ENCODE measurements around the gene RBP2.
"Not testable (repeated sequence)": the region's sequence is repeated elsewhere in the genome, so short reads cannot be mapped to it uniquely, and the experiment has no call there.

The RBP2 gene

GRCh38 chr3:139444446-139444845 is 31.9 kb downstream of the RBP2 start:
- DNase-seq (ENCODE audit: low read depth in 2 of 3, low spot score in 2 of 3): no peak

GRCh38 chr3:139443186-139443585 is 33.1 kb downstream of the RBP2 start:
- DNase-seq (ENCODE audit: low read depth in 2 of 3, low spot score in 2 of 3): no peak

DNA sequence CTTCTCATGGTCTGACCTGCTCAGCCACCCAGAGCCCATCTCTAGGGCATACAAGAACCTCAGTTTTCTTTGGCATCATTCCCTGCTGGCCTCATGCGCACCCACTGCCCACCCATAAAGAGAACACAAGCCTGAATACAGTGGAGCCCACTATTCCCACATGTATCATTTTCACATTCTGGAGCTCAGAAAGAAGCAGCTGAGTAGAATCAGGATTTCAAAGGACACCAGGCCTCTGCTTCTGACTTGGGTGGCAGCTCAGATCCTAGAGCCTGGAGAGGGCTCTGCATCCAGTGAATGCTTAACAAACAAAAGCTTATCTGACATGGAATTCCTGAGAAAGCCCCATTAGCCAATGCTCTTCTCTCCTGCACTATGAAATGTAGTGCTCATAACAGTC is 34.7 kb downstream of the RBP2 start:
- DNase-seq (ENCODE audit: low read depth in 2 of 3, low spot score in 2 of 3): no peak

DNA sequence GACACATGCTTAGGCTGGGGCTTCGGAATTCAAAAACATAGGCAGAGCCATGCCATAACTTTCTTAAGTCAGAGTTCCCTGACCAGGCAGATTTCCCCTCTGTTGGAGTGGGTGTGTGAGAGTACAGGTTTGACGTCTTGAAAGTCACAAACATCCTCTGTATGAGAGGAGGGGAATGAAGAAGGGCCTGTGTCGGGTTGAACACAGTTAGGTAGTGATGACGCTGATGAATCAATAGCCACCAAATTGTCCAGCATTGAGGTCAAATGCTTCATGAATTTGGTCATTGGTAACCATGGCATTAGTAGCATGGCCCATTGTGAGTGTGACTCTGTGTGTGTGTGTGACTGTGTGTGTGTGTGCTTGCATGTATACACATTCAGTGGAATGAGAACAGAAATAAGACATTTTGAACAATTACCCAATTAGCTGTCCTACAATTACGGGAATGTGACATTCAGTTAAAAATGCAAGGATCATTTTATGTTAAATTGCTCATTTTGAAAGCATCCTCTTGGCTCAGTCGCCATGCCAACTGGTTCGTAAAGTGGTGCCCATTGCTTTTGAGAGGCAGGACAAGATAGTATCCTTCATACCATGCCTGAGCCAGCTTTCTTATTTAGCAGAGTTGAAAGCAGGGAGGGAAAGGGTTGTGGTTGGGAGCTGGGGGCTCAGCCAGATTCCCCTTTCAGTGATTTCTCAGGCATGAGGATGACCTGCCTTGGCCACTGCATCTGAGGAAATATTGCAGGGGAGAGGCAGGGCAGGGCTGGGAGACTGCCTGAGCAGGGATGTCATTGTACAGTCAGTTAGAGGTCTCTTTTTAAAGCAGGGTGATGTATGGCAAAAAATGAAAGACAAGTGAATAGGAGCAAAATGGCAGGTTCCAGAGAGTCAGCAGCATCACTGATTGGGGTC is 35.4 kb downstream of the RBP2 start:
- no peak for DNase-seq (ENCODE audit: low read depth in 2 of 3, low spot score in 2 of 3)

GRCh38 chr3:139439278-139439677 is 37.0 kb downstream of the RBP2 start:
- no peak for DNase-seq (ENCODE audit: low read depth in 2 of 3, low spot score in 2 of 3)

DNA sequence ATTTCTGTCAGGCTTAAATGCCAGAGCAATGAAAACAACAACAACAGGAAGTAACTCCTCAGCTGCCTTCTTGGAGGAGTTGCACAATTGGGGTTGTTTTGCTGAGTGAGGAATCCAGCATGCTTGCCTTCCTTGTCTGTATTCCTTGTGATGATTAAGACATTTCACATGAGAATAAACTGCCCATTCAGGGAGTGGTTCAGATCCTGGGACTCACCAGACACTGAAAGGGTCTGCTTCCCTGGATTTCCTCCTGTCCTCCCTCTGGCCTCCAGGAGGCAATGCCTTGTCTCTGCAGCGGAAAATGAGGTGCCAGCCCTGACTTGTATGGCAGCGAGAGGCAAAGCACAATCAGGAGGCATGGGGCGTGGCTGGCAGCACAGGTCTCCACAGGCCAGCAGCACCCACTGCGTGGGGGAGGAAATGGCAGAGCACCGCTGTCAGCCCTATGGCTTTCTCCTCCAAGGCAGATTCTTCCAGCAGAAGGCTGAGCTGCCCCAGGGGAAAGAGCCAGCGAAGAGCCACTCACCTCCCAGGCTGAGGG is 41.5 kb downstream of the RBP2 start:
- DNase-seq (ENCODE audit: low read depth in 2 of 3, low spot score in 2 of 3): no peak

DNA sequence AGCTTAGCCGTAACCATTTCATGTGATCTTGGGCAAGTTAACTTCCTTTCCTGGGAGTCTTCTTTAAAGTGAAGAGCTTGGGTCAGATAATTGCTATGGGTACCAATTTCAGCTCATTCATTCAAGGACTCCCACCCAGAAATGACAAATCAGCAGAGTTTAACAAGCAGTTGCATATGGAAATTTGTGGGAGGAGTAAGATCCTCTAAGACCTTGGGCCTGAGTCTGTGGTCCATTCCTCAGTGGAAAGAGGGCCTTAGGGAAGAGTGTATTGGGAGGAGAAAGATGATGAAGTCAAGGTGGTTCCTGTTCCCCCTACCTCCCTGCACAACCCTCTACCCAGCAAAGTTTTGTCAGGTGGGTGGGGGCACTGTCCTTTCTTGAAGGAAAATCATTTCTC is 42.1 kb downstream of the RBP2 start:
- DNase-seq (ENCODE audit: low read depth in 2 of 3, low spot score in 2 of 3): no peak

GRCh38 chr3:139433089-139433488 is 43.2 kb downstream of the RBP2 start:
- DNase-seq (ENCODE audit: low read depth in 2 of 3, low spot score in 2 of 3): no peak

GRCh38 chr3:139430493-139430892 is 45.8 kb downstream of the RBP2 start:
- DNase-seq (ENCODE audit: low read depth in 2 of 3, low spot score in 2 of 3): no peak

- DNase-seq (ENCODE audit: low read depth in 2 of 3, low spot score in 2 of 3): no peak
These were observed 48.8 kb downstream of the RBP2 start for GRCh38 chr3:139427283-139428060.

DNA sequence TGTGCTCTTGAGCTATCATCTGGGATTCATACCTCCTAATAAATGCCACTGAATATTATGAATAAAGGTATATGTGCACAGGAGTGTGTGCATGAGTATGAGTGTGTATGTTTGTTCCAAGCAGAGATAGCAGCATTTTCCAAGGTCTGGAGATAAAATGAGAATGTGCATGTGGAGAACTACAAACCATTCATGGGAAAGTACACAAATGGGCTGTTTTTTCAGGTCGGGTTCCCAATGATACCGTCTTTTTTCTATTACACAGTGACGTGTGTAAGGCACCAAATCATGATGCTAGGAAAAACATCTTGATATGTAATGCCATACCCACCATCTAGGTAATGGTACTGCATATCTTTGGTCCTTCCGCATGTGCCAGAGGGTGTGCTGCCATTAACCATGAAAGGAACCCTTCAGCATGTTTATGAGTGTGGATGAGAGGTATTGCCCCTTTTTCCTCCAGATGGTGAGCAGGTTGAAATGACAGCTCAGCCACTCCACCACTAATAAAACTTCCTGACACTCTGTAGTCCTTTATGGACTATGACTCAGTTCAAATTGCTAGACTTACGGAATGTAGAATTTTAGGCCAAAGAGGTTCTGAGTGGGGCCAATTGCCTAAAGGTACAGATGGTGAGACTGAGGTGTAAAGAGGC is 50.4 kb downstream of the RBP2 start:
- DNase-seq (ENCODE audit: low read depth in 2 of 3, low spot score in 2 of 3): no peak

DNA sequence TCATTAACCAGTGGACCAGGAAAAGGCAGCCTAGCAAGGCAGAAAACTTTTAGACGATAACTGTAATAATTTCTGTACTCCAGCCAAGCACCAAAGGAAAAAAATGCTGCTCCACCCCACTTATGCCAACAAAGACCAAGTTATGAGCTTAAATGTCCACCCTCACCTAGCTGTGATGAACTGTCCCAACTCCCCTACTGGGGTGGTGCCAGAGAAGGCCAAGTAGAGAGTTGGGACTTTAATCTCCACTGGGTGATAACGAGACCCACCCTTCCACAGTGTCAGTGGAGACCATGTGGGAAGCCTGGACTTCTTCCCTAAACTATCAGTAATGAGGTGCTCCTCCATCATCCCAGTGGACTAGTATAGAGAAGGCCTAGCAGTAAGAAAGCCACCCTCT is 53.1 kb downstream of the RBP2 start:
- DNase-seq (ENCODE audit: low read depth in 2 of 3, low spot score in 2 of 3): no peak

- DNase-seq (ENCODE audit: low read depth in 2 of 3, low spot score in 2 of 3): no peak
These were observed 54.9 kb downstream of the RBP2 start for GRCh38 chr3:139421460-139421859.

GRCh38 chr3:139421040-139421439 is 55.3 kb downstream of the RBP2 start:
- DNase-seq (ENCODE audit: low read depth in 2 of 3, low spot score in 2 of 3): no peak

DNA sequence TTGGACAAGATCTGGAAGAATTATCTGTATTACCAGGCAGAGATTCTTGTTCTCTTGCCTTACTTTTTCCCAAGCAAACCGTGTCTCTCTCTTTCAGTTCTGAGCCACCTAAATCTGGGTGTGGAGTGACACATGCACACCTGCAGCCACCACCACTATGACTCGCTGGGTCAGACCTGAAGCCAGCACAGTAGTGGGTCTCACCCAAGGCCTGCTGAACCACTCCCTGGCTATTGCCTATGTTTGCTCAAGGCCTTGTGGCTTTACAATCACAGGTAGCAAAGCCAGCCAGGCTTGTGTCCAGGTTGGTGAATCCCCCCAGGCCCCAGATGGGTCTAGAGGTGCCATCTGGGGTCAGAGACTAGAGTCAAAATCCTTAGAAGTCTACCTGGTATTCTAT is 58.2 kb downstream of the RBP2 start:
- no peak for DNase-seq (ENCODE audit: low read depth in 2 of 3, low spot score in 2 of 3)

- no peak for DNase-seq (ENCODE audit: low read depth in 2 of 3, low spot score in 2 of 3)
These were observed 60.0 kb downstream of the RBP2 start for GRCh38 chr3:139416275-139416674.

- DNase-seq (ENCODE audit: low read depth in 2 of 3, low spot score in 2 of 3): no peak
These were observed 61.6 kb downstream of the RBP2 start for GRCh38 chr3:139414608-139415224.

DNA sequence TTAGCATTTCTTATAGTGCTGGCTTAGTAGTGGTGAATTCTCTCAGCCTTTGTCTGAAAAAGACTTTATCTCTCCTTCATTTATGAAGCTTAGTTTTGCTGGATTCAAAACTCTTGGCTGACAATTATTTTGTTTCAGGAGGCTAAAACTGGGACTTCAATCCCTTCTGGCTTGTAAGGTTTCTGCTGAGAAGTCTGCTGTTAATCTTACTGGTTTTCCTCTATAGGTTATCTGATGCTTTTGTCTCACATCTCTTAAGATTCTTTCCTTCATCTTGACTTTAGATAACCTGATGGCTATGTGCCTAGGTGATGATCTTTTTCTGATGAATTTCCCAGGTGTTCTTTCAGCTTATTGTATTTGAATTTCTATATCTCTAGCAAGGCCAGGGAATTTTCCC is 63.4 kb downstream of the RBP2 start:
- DNase-seq (ENCODE audit: low read depth in 2 of 3, low spot score in 2 of 3): not testable (repeated sequence)
